H1 (cell line): ENCODE results near the gene RPRML. TPM values are rescaled to one million over a fixed set of nuclear protein-coding genes. Genes with fewer than 3 reads are reported as not detected.

Experiments used
- CTCF ChIA-PET: fragments of 300-600 bp; sonication (Branson Sonifier 250); formaldehyde crosslinking; loops from one replicate; lab custom pipeline; 2021; ENCODE audit not compliant: partially characterized antibody; lab: Charles Lee
- POLR2A ChIA-PET: fragments of 300-600 bp; sonication (Branson Sonifier 250); formaldehyde crosslinking; loops from one replicate; lab custom pipeline; 2021; ENCODE audit warnings: inconsistent platforms; ENCODE audit not compliant: partially characterized antibody; lab: Charles Lee
- DNase-seq, 2 experiments: peaks; one replicate each; pipeline versions ENCODE4 v3.0.0 to v3.0.0-alpha.2; 2010 to 2022; ENCODE audit warnings: low spot score in 2 of 2, low read depth in 1 of 2, mixed read lengths in 1 of 2
- FAIRE-seq: peaks from 2 replicates; lab custom pipeline; 2011; peaks lifted over from hg19 to GRCh38; lab: Jason Lieb, UNC
- H2AFZ ChIP-seq: 2 replicates; pipeline ENCODE4 v1.8.1; 2012; ENCODE audit warnings: low read length, inconsistent platforms
- H2AK5ac ChIP-seq: 2 replicates; pipeline ENCODE4 v1.6.1; 2013; ENCODE audit warnings: low read depth, low read length
- H2BK120ac ChIP-seq: replicated peaks from 2 replicates; pipeline ENCODE3; 2013; ENCODE audit warnings: low read depth, low read length, inconsistent platforms
- H2BK12ac ChIP-seq: 2 replicates; pipeline ENCODE4 v1.6.1; 2013; ENCODE audit warnings: low read depth, low read length
- H2BK15ac ChIP-seq: 2 replicates; pipeline ENCODE4 v1.6.1; 2013; ENCODE audit warnings: low read length
- H2BK20ac ChIP-seq: 2 replicates; pipeline ENCODE4 v1.6.1; 2013; ENCODE audit warnings: low read length
- H2BK5ac ChIP-seq: 2 replicates; pipeline ENCODE4 v1.6.1; 2013; ENCODE audit warnings: low read depth, low read length
- H3K14ac ChIP-seq: 2 replicates; pipeline ENCODE4 v1.6.1; 2013; ENCODE audit warnings: inconsistent platforms; ENCODE audit not compliant: insufficient read length
- H3K18ac ChIP-seq: 2 replicates; pipeline ENCODE4 v1.6.1; 2013; ENCODE audit warnings: low read length; ENCODE audit errors: extremely low read depth
- H3K23ac ChIP-seq: 2 replicates; pipeline ENCODE4 v1.6.1; 2013; ENCODE audit warnings: inconsistent platforms; ENCODE audit not compliant: insufficient read length
- H3K23me2 ChIP-seq: 2 replicates; pipeline ENCODE4 v1.6.1; 2013; ENCODE audit warnings: low read depth, low read length
- H3K27ac ChIP-seq: 2 replicates; pipeline ENCODE4 v1.6.1; 2011; ENCODE audit warnings: low read depth, low read length, inconsistent platforms
- H3K27me3 ChIP-seq, 4 experiments: replicated peaks in 1 of 4; 1 replicate in 1 of 4; 2 replicates in 3 of 4; pipeline versions ENCODE4 v1.6.1 to v1.8.1; 2011 to 2013; ENCODE audit warnings: low read length in 3 of 4, mild to moderate bottlenecking in 3 of 4, inconsistent platforms in 2 of 4, mixed read lengths in 2 of 4, moderate library complexity in 1 of 4; ENCODE audit not compliant: control insufficient read depth in 3 of 4, insufficient read depth in 3 of 4; ENCODE audit errors: extremely low read depth in 1 of 4
- H3K36me3 ChIP-seq, 4 experiments: 2 replicates each; pipeline versions ENCODE4 v1.6.1 to v1.8.1; 2011 to 2013; ENCODE audit warnings: mild to moderate bottlenecking in 4 of 4, low read length in 3 of 4, moderate library complexity in 2 of 4, control low read depth in 1 of 4, inconsistent platforms in 1 of 4; ENCODE audit not compliant: insufficient read depth in 4 of 4, control insufficient read depth in 2 of 4
- H3K4ac ChIP-seq: replicated peaks from 2 replicates; pipeline ENCODE3; 2013; ENCODE audit warnings: low read length, low read depth, mixed read lengths, inconsistent platforms; ENCODE audit not compliant: insufficient read length
- H3K4me1 ChIP-seq, 4 experiments: replicated peaks in 1 of 4; 1 replicate in 1 of 4; 2 replicates in 3 of 4; pipeline versions ENCODE4 v1.6.1 to v1.8.1; 2011 to 2013; ENCODE audit warnings: low read length in 3 of 4, inconsistent platforms in 2 of 4, mixed read lengths in 1 of 4; ENCODE audit not compliant: insufficient read depth in 4 of 4, control insufficient read depth in 3 of 4
- H3K4me2 ChIP-seq, 2 experiments: 2 replicates each; pipeline versions ENCODE4 v1.6.1 to v1.8.1; 2011 to 2013; ENCODE audit warnings: low read depth in 2 of 2, low read length in 2 of 2, control low read depth in 1 of 2, inconsistent platforms in 1 of 2, mild to moderate bottlenecking in 1 of 2; ENCODE audit not compliant: insufficient read depth in 1 of 2
- H3K4me3 ChIP-seq, 4 experiments: fragments of 200-600, 300-600 bp in 1 of 4; sonication (generic), shearing (Covaris generic), sonication (Bioruptor Twin) in 1 of 4; 2 replicates each; pipeline versions ENCODE4 v1.5.1 to v1.8.1; 2011 to 2016; ENCODE audit warnings: low read length in 4 of 4, low read depth in 3 of 4, control low read depth in 2 of 4, inconsistent platforms in 2 of 4, mild to moderate bottlenecking in 2 of 4, mixed read lengths in 1 of 4, moderate library complexity in 1 of 4; ENCODE audit not compliant: insufficient read depth in 2 of 4; ENCODE audit errors: extremely low read depth in 1 of 4
- H3K56ac ChIP-seq: replicated peaks from 2 replicates; pipeline ENCODE3; 2013; ENCODE audit warnings: low read depth, mild to moderate bottlenecking, mixed read lengths, low read length, inconsistent platforms; ENCODE audit not compliant: insufficient read length
- H3K79me1 ChIP-seq: 2 replicates; pipeline ENCODE4 v1.6.1; 2013; ENCODE audit warnings: low read depth, low read length, control low read depth
- H3K79me2 ChIP-seq, 2 experiments: 2 replicates each; pipeline versions ENCODE4 v1.6.1 to v1.8.1; 2012 to 2013; ENCODE audit warnings: low read length in 2 of 2, mild to moderate bottlenecking in 2 of 2, inconsistent platforms in 1 of 2; ENCODE audit not compliant: insufficient read depth in 2 of 2, control insufficient read depth in 1 of 2
- H3K9ac ChIP-seq, 4 experiments: replicated peaks in 1 of 4; 1 replicate in 1 of 4; 2 replicates in 3 of 4; pipeline versions ENCODE4 v1.6.1 to v1.8.1; 2011 to 2013; ENCODE audit warnings: low read depth in 3 of 4, low read length in 3 of 4, control low read depth in 2 of 4, mild to moderate bottlenecking in 2 of 4, moderate library complexity in 2 of 4, inconsistent platforms in 1 of 4; ENCODE audit errors: extremely low read depth in 1 of 4
- H3K9me3 ChIP-seq, 2 experiments: 2 replicates each; pipeline versions ENCODE4 v1.6.1 to v1.8.1; 2012 to 2013; ENCODE audit warnings: mild to moderate bottlenecking in 2 of 2, moderate library complexity in 2 of 2, control low read depth in 1 of 2, inconsistent platforms in 1 of 2, low read depth in 1 of 2, low read length in 1 of 2, mixed read lengths in 1 of 2; ENCODE audit not compliant: insufficient read depth in 2 of 2
- H4K20me1 ChIP-seq, 2 experiments: replicated peaks in 1 of 2; 2 replicates each; pipeline versions ENCODE3 to v1.8.1; 2011 to 2013; ENCODE audit warnings: inconsistent platforms in 2 of 2, low read length in 2 of 2, mild to moderate bottlenecking in 1 of 2; ENCODE audit not compliant: insufficient read depth in 2 of 2, control insufficient read depth in 1 of 2
- H4K5ac ChIP-seq: 2 replicates; pipeline ENCODE4 v1.6.1; 2013; ENCODE audit warnings: low read length, low read depth, mixed read lengths, inconsistent platforms; ENCODE audit not compliant: insufficient read length
- H4K8ac ChIP-seq: 2 replicates; pipeline ENCODE4 v1.8.0; 2013; ENCODE audit warnings: mild to moderate bottlenecking, moderate library complexity, low read length, inconsistent platforms; ENCODE audit not compliant: insufficient read depth; ENCODE audit errors: extremely low read depth
- H4K91ac ChIP-seq: replicated peaks from 2 replicates; pipeline ENCODE3; 2013; ENCODE audit warnings: low read length, mixed read lengths, inconsistent platforms; ENCODE audit not compliant: insufficient read length
- ATF2 ChIP-seq: IDR thresholded peaks from 2 replicates; pipeline ENCODE4 v1.6.1; 2012; ENCODE audit warnings: low read length, inconsistent platforms
- CEBPB ChIP-seq: IDR thresholded peaks from 2 replicates; pipeline ENCODE4 v1.6.1; 2012; ENCODE audit warnings: low read depth, low read length
- CHD1 ChIP-seq: IDR thresholded peaks from 2 replicates; pipeline ENCODE4 v1.6.1; 2012; ENCODE audit warnings: low read depth, low read length, improper control_type of control experiment
- E2F6 ChIP-seq: IDR thresholded peaks from 2 replicates; pipeline ENCODE4 v1.6.1; 2012; ENCODE audit warnings: inconsistent platforms
- FOSL1 ChIP-seq: IDR thresholded peaks from 2 replicates; pipeline ENCODE4 v1.6.1; 2011; ENCODE audit warnings: mild to moderate bottlenecking, low read depth, low read length, moderate library complexity; ENCODE audit not compliant: insufficient read depth
- JUN ChIP-seq: IDR thresholded peaks from 2 replicates; pipeline ENCODE4 v1.6.1; 2011; ENCODE audit warnings: low read depth, mild to moderate bottlenecking, improper control_type of control experiment, low read length
- NRF1 ChIP-seq: IDR thresholded peaks from 2 replicates; pipeline ENCODE4 v1.6.1; 2011; ENCODE audit warnings: mild to moderate bottlenecking, low read depth, low read length, improper control_type of control experiment
- SUZ12 ChIP-seq: fragments of 200-600 bp; sonication (generic); IDR thresholded peaks from 2 replicates; pipeline ENCODE4 v1.6.1; 2012; ENCODE audit warnings: mild to moderate bottlenecking, inconsistent platforms, low read length, moderate library complexity, mixed read lengths
- USF2 ChIP-seq: IDR thresholded peaks from 2 replicates; pipeline ENCODE4 v1.6.1; 2011; ENCODE audit warnings: low read length, improper control_type of control experiment
- WGBS, 2 experiments: shearing (Covaris generic) in 1 of 2; methylation state at CpG; one replicate each; pipeline versions ENCODE4 v1.1.6 to v1.1.7; 2013 to 2015; ENCODE audit warnings: low lambda C conversion rate in 2 of 2, mixed read lengths in 2 of 2, inconsistent platforms in 1 of 2, low coverage in 1 of 2, missing lambda C conversion rate in 1 of 2; ENCODE audit not compliant: insufficient replicate concordance in 2 of 2, insufficient coverage in 1 of 2, insufficient read length in 1 of 2; ENCODE audit errors: extremely low coverage in 1 of 2, missing lambda C conversion rate in 1 of 2; 5-methylcytosine and 5-hydroxymethylcytosine counted together
- polyA plus RNA-seq, 7 experiments: library from polyadenylated mRNA; depleted of rRNA in 3 of 7; stranded (reverse) in 5 of 7; unstranded in 2 of 7; fragments of >200 nt in 5 of 7; fragments of 200-250 nt in 2 of 7; gene quantifications; 1 replicate in 5 of 7; 2 replicates in 1 of 7; 4 replicates in 1 of 7; pipeline versions ENCODE4 v1.2.1 to v1.2.3, GENCODE V29; 2011 to 2013; ENCODE audit warnings: missing spikeins in 2 of 7, mixed read lengths in 2 of 7
- total RNA-seq: library from RNA; stranded (reverse); fragmentation: NEBNext Ultra II Directional; extraction: Animal tissue kit (Norgen Biotek cat#: 25700); gene quantifications from 2 replicates; pipeline ENCODE4 v1.2.1, GENCODE V29; 2021

The RPRML gene
- total and polyA plus RNA-seq, 2 of the 8 experiments (the other 6 are each of a cell fraction or from before 2014, with no cell fraction given): 3.5 to 5.5 TPM

GRCh38 chr17:46984892-46985291 is 5.8 kb upstream of the RPRML start:
- H3K9ac ChIP-seq: no peak overlapping the region
- no peak overlapping the region for H3K4me2 ChIP-seq
- H2AK5ac ChIP-seq: no peak overlapping the region
- no peak overlapping the region for H3K56ac ChIP-seq
- no peak overlapping the region for H3K4me3 ChIP-seq
- no peak for FAIRE-seq
- H3K23me2 ChIP-seq: 0 out of 2 replicates have a peak, but pooled peaks cover 1% of the 10 kb centered on the region
- no peak overlapping the region for H3K4ac ChIP-seq
- no peak overlapping the region for H3K18ac ChIP-seq
- no peak overlapping the region for H2BK120ac ChIP-seq
- no peaks in the 10 kb centered on the region for H3K79me1 ChIP-seq
- no peak for DNase-seq
- H2BK15ac ChIP-seq: no peak overlapping the region
- no peak overlapping the region for H3K23ac ChIP-seq
- H4K8ac ChIP-seq: no peak overlapping the region
- no peaks in the 10 kb centered on the region for H3K36me3 ChIP-seq
- peaks cover 0 to 4% (median 1%) of the 10 kb centered on the region in 4 experiments; a peak in 2 of 7 replicates for H3K4me1 ChIP-seq
- no peak overlapping the region for H3K14ac ChIP-seq
- ChIA-PET CTCF (interaction anchor here (1.1 to 1.7 kb wide), 3 partner anchors 14 to 42 kb away, joined by 3 to 8 read pairs (median 5); no protein-coding TSS in a partner anchor), POLR2A (interaction anchor here (1.1 kb wide), 1 partner anchor 38 kb away, joined by 3 read pairs; no protein-coding TSS in a partner anchor)
- H4K91ac ChIP-seq: no peak overlapping the region
- H3K27ac ChIP-seq: no peak overlapping the region
- no peaks in the 10 kb centered on the region for H3K79me2 ChIP-seq
- 88% methylated on average over 5 of the region's 5 CpGs; no CpG with 5 or more reads in 1 of the 2 experiments for WGBS, 2 experiments
- H4K5ac ChIP-seq: no peak overlapping the region
- no peaks in the 10 kb centered on the region for H4K20me1 ChIP-seq
- no peak overlapping the region for H2BK5ac ChIP-seq
- H2BK20ac ChIP-seq: no peak overlapping the region
- H2BK12ac ChIP-seq: no peak overlapping the region
- H3K27me3 ChIP-seq: peaks cover 0 to 3% (median 1%) of the 10 kb centered on the region in 4 experiments; a peak in 2 of 7 replicates
- no peak overlapping the region for H2AFZ ChIP-seq
- H3K9me3 ChIP-seq: no peaks in the 10 kb centered on the region
- TF ChIP-seq FOSL1: no peak
- no peak for TF ChIP-seq JUN
- no peak for TF ChIP-seq NRF1
- no peak for TF ChIP-seq USF2
- TF ChIP-seq ATF2: no peak
- TF ChIP-seq SUZ12: no peak
- no peak for TF ChIP-seq E2F6
- no peak for TF ChIP-seq CHD1
- TF ChIP-seq CEBPB: no peak
